Prostate gland (tissue), 2 donors: ENCODE data around the gene GRAMD1C.

Experiments used
- CTCF ChIP-seq, 4 experiments: fragments of 200-600 bp in 2 of 4; fragments of 450-650 bp in 2 of 4; sonication (generic) in 2 of 4; IDR thresholded peaks; 1 replicate in 3 of 4; 2 replicates in 1 of 4; pipeline ENCODE4 v1.5.1; 2016 to 2019; ENCODE audit warnings: antibody characterized with exemption in 4 of 4, mild to moderate bottlenecking in 2 of 4, moderate library complexity in 2 of 4
- POLR2A ChIP-seq: fragments of 450-650 bp; IDR thresholded peaks from one replicate; pipeline ENCODE4 v1.6.1; 2016; ENCODE audit warnings: antibody characterized with exemption, mild to moderate bottlenecking

DNA sequence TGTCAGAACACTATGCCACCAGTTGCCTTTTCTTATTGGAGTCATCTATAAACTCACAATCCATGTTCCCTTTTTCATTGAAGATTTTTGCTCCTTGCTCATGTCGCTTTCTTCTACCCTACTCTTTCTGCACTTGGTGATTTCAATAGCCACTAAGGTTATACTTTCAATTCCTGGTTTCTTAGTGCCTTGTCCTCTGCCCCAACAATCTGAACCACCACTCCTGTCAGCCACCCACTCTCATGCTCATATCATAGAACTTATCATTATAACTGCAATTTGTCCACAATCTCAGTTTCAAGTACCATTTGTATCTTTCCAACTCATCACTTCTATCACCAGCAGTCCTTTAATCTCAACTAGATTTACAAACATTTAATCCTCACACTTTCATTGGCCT, 10.0 kb upstream of the GRAMD1C start:
- no peak for TF ChIP-seq CTCF (IDR thresholded peaks at IDR 0.05)
- no peak for TF ChIP-seq POLR2A
